HEK293T (cell line): ENCODE measurements around the gene BST1.

Experiments
- CTCF ChIA-PET: fragments of 350-600 bp; formaldehyde crosslinking; extraction: SDS; loops from one replicate; lab custom pipeline; 2021; ENCODE audit warnings: antibody characterized with exemption, inconsistent platforms; lab: Yijun Ruan, JAX
- POLR2A ChIA-PET: fragments of 350-600 bp; formaldehyde crosslinking; extraction: SDS; loops from one replicate; lab custom pipeline; 2020; ENCODE audit warnings: antibody characterized with exemption, inconsistent platforms; lab: Yijun Ruan, JAX
- DNase-seq: peaks from one replicate; pipeline ENCODE4 v3.0.0; 2012; ENCODE audit warnings: mixed read lengths; ENCODE audit errors: extremely low spot score
- ARNT ChIP-seq: fragments of 450-650 bp; IDR thresholded peaks from 2 replicates; pipeline ENCODE4 v1.6.1; 2017; ENCODE audit warnings: mild to moderate bottlenecking
- BHLHE40 ChIP-seq: fragments of 450-650 bp; IDR thresholded peaks from 2 replicates; pipeline ENCODE4 v1.6.1; 2016; ENCODE audit warnings: mild to moderate bottlenecking, moderate library complexity, borderline replicate concordance
- CTBP1 ChIP-seq: fragments of 450-650 bp; IDR thresholded peaks from 2 replicates; pipeline ENCODE4 v1.6.1; 2016; ENCODE audit warnings: borderline replicate concordance
- ELF4 ChIP-seq: fragments of 450-650 bp; IDR thresholded peaks from 2 replicates; pipeline ENCODE4 v1.6.1; 2017; ENCODE audit warnings: antibody characterized with exemption
- FOXA1 ChIP-seq: fragments of 450-650 bp; IDR thresholded peaks from 2 replicates; pipeline ENCODE4 v1.6.1; 2016; ENCODE audit warnings: mild to moderate bottlenecking
- FOXK2 ChIP-seq: fragments of 450-650 bp; IDR thresholded peaks from 2 replicates; pipeline ENCODE4 v1.6.1; 2016; ENCODE audit warnings: mild to moderate bottlenecking
- FOXM1 ChIP-seq: fragments of 450-650 bp; IDR thresholded peaks from 2 replicates; pipeline ENCODE4 v1.6.1; 2017; ENCODE audit warnings: mild to moderate bottlenecking, borderline replicate concordance
- HDGF ChIP-seq: fragments of 450-650 bp; IDR thresholded peaks from 2 replicates; pipeline ENCODE4 v1.6.1; 2017; ENCODE audit warnings: antibody characterized with exemption, borderline replicate concordance
- L3MBTL2 ChIP-seq: fragments of 450-650 bp; conservative IDR thresholded peaks from 2 replicates; pipeline ENCODE4 v1.6.1; 2016; ENCODE audit warnings: mild to moderate bottlenecking
- LEF1 ChIP-seq: fragments of 450-650 bp; IDR thresholded peaks from 2 replicates; pipeline ENCODE4 v1.6.1; 2017; ENCODE audit warnings: mild to moderate bottlenecking, borderline replicate concordance
- NFRKB ChIP-seq: fragments of 450-650 bp; IDR thresholded peaks from 2 replicates; pipeline ENCODE4 v1.6.1; 2016; ENCODE audit warnings: mild to moderate bottlenecking, moderate library complexity
- PKNOX1 ChIP-seq: fragments of 450-650 bp; IDR thresholded peaks from 2 replicates; pipeline ENCODE4 v1.6.1; 2016
- SP1 ChIP-seq: fragments of 450-650 bp; IDR thresholded peaks from 2 replicates; pipeline ENCODE4 v1.6.1; 2017
- SUZ12 ChIP-seq: fragments of 450-650 bp; IDR thresholded peaks from 2 replicates; pipeline ENCODE4 v1.6.1; 2016; ENCODE audit warnings: mild to moderate bottlenecking
- TARDBP ChIP-seq: fragments of 450-650 bp; IDR thresholded peaks from 2 replicates; pipeline ENCODE4 v1.6.1; 2016
- ZNF384 ChIP-seq: fragments of 450-650 bp; IDR thresholded peaks from 2 replicates; pipeline ENCODE4 v1.6.1; 2016

BST1 gene

GRCh38 chr4:15656038-15656470 is 46.8 kb upstream of the BST1 start:
- TF ChIP-seq CTBP1 (no peak), SUZ12 (no peak), BHLHE40 (no peak), LEF1 (no peak), TARDBP (no peak), L3MBTL2 (no peak), FOXM1 (no peak)
- CTCF ChIA-PET = no interaction called here
- POLR2A ChIA-PET = interaction anchor here (5.1 kb wide), 1 partner anchor 26 kb away, joined by 36 read pairs; the partner anchor contains the start of gene FAM200B
- no peak for DNase-seq

DNA sequence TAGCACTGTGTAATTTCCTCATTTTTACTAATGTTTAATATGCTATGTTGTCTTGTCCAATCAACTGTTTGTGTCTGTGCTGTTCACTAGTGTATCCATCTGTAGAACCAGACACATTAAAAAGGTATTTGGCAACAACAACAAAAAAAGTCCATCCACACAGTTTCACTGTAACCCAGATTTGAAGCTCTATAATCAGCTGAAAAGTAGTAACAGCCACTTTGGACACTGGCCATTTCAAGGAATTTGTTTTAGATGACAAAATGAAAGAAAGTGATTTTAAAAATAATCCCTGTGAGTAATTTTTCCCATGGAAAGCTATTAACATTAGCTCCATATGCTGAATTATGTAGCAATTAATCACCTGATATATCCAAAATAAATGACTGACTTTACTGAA is 45.5 kb upstream of the BST1 start:
- ChIA-PET POLR2A (interaction anchor here (5.1 kb wide), 1 partner anchor 25 kb away, joined by 36 read pairs; the partner anchor contains the start of gene FAM200B), CTCF (interaction anchor here (0.6 kb wide), 1 partner anchor 15 kb away, joined by 3 read pairs; no protein-coding TSS in a partner anchor)
- TF ChIP-seq SP1 (no peak), ARNT (no peak), FOXM1 (no peak), HDGF (no peak), ELF4 (no peak), PKNOX1 (no peak), BHLHE40 (no peak), TARDBP (no peak), CTBP1 (no peak), SUZ12 (no peak), FOXA1 (no peak), L3MBTL2 (no peak)
- DNase-seq = no peak

DNA sequence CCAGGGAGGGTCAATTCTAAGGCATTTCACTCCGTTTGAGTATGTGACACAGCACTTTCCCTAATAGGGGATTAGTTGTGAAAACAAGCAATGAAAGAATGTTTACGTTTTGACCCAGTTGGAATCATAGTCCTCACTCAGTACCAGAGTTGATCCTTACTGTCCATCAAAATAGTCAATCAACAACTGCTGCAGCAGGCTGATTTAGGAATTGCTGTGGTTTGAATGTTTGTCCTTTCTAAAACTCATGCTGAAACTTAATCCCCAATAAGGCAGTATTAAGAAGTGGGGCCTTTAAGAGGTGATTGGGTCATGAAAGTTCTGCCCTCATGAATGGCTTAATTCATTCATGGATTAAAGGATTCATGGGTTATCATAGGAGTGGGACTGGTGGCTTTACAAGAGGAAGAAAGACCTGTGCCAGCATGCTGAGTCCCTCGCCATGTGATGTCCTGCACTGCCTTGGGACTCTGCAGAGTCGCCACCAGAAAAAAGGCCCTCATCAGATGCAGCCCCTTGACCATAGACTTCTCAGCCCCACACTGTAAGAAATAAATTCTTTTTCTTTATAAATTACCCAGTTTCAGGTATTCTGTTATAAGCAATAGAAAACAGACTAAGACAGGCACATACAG is 44.6 kb upstream of the BST1 start:
- ChIA-PET CTCF (no interaction called here), POLR2A (no interaction called here)
- DNase-seq = no peak
- TF ChIP-seq PKNOX1 (peak; percentile 21; the same call in 1 of the 2 replicates), BHLHE40 (no peak)

GRCh38 chr4:15658781-15659180 is 44.1 kb upstream of the BST1 start:
- ChIA-PET CTCF (interaction anchor here (0.5 kb wide), 1 partner anchor 49 kb away, joined by 3 read pairs; no protein-coding TSS in a partner anchor), POLR2A (interaction anchor here (1.4 kb wide), 1 partner anchor 23 kb away, joined by 5 read pairs; the partner anchor contains the start of gene FAM200B)
- DNase-seq = no peak
- TF ChIP-seq ZNF384 (no peak), PKNOX1 (no peak), LEF1 (no peak), ARNT (no peak), TARDBP (no peak), CTBP1 (no peak), SUZ12 (no peak), FOXA1 (no peak), NFRKB (no peak), ELF4 (no peak), FOXK2 (no peak), L3MBTL2 (no peak), SP1 (no peak), FOXM1 (no peak), HDGF (no peak), BHLHE40 (no peak)

GRCh38 chr4:15659768-15660570 is 42.9 kb upstream of the BST1 start:
- POLR2A ChIA-PET = interaction anchor here (1.4 kb wide), 1 partner anchor 22 kb away, joined by 5 read pairs; the partner anchor contains the start of gene FAM200B
- CTCF ChIA-PET = interaction anchor here (0.7 kb wide), 1 partner anchor 18 kb away, joined by 3 read pairs; no protein-coding TSS in a partner anchor
- no peak for TF ChIP-seq CTBP1
- TF ChIP-seq NFRKB = no peak
- no peak for TF ChIP-seq SUZ12
- TF ChIP-seq SP1 = no peak
- TF ChIP-seq ARNT = no peak
- TF ChIP-seq L3MBTL2 = no peak
- no peak for TF ChIP-seq PKNOX1
- no peak for TF ChIP-seq TARDBP
- no peak for TF ChIP-seq HDGF
- no peak for TF ChIP-seq BHLHE40
- TF ChIP-seq ZNF384 = no peak
- no peak for TF ChIP-seq FOXK2
- TF ChIP-seq ELF4 = no peak
- no peak for TF ChIP-seq LEF1
- TF ChIP-seq FOXA1 = no peak
- TF ChIP-seq FOXM1 = no peak
- DNase-seq = no peak
